Measurements from ENCODE around the gene COL21A1.

DNA sequence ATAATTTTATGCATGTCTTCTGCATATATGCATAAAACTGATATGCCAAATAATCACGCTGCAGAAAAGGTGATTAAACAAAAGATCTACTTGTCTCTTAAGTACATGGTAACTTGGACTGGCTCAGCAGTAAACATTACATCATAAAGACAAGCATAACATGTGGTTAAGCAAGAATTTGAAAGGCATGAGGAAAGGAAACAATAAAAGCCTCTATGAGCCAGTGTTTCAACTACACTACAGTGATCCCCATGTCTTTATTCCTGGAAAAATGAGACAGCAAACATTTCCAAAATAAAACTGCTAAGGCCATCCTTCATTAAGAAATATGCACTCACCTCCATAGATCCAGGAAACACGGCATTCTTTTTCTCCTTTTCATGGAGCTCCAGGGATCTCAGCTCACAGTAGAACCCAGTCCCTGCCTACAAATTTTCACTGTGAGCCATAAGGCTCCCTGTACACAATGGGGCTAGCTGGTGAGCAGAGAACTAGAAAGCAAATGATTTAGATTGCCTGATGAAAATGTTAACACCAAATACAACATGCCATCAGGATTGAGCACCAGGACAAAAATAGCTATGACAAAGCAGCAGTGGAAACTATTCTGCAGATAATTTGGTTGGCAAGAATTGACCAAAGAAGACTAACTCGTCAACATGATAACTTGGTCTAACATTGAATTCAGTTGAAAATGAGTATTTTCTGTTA, 156.1 kb downstream of the COL21A1 start:
- TF ChIP-seq, protein P1, sequence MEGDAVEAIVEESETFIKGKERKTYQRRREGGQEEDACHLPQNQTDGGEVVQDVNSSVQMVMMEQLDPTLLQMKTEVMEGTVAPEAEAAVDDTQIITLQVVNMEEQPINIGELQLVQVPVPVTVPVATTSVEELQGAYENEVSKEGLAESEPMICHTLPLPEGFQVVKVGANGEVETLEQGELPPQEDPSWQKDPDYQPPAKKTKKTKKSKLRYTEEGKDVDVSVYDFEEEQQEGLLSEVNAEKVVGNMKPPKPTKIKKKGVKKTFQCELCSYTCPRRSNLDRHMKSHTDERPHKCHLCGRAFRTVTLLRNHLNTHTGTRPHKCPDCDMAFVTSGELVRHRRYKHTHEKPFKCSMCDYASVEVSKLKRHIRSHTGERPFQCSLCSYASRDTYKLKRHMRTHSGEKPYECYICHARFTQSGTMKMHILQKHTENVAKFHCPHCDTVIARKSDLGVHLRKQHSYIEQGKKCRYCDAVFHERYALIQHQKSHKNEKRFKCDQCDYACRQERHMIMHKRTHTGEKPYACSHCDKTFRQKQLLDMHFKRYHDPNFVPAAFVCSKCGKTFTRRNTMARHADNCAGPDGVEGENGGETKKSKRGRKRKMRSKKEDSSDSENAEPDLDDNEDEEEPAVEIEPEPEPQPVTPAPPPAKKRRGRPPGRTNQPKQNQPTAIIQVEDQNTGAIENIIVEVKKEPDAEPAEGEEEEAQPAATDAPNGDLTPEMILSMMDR (IDR thresholded peaks at IDR 0.05) = no peak
- no peak for TF ChIP-seq POLR2AphosphoS5 (IDR thresholded peaks at IDR 0.05; ENCODE audit: low read depth, low read length)
- TF ChIP-seq SIN3A (IDR thresholded peaks at IDR 0.05; ENCODE audit: borderline replicate concordance, insufficient read depth, low read depth, low read length) = no peak

Measured in Panc1 (cell line).